HFF-Myc (cell line): ENCODE measurements around the gene DNAJB1.

Source experiments
- DNase-seq: peaks from one replicate; pipeline ENCODE4 v3.0.0-alpha.2; 2011; ENCODE audit warnings: low read depth; ENCODE audit errors: extremely low read depth
- H3K4me3 ChIP-seq: replicated peaks from 2 replicates; pipeline ENCODE4 v1.5.1; 2011; ENCODE audit warnings: low read depth, mild to moderate bottlenecking, control low read depth, low read length
- TF ChIP-seq, protein P1 (sequence below): IDR thresholded peaks from 2 replicates; pipeline ENCODE4 v1.5.1; 2012; ENCODE audit warnings: mild to moderate bottlenecking, low read depth, low read length, control low read depth; ENCODE audit errors: missing control alignments

Gene DNAJB1

DNA sequence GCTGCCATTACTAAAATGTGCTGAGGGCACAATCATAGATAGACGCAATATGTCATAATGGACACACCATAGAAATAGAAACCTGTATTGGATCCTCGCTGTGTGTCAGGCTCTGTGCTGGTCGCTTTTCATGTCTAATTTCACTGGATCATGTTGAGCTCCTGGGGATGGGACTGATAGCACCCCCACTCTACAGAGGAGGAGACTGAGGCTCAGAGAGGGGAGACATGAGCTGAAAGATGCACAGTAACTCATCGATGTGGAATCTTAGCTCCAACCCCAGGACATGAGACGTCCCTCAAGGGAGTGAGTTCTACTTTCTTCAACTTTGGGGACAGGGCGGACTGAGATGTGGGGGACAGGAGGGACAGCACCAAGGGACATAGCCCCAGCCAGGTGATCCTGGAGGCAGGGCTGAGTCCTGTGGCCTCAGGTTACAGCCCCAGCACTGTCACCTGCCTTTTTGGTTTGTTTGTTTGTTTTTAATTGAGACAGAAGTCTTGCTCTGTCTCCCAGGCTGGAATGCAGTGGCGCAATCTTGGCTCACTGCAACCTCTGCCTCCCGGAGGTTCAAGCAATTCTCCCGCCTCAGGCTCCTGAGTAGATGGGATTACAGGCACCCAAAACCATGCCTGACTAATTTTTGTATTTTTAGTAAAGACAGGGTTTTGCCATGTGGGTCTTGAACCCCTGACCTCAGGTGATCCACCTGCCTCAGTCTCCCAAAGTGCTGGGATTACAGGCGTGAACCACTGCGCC lies 15.7 kb downstream of the DNAJB1 start:
- no peak overlapping the region for H3K4me3 ChIP-seq
- DNase-seq: no peak
- TF ChIP-seq, protein P1, sequence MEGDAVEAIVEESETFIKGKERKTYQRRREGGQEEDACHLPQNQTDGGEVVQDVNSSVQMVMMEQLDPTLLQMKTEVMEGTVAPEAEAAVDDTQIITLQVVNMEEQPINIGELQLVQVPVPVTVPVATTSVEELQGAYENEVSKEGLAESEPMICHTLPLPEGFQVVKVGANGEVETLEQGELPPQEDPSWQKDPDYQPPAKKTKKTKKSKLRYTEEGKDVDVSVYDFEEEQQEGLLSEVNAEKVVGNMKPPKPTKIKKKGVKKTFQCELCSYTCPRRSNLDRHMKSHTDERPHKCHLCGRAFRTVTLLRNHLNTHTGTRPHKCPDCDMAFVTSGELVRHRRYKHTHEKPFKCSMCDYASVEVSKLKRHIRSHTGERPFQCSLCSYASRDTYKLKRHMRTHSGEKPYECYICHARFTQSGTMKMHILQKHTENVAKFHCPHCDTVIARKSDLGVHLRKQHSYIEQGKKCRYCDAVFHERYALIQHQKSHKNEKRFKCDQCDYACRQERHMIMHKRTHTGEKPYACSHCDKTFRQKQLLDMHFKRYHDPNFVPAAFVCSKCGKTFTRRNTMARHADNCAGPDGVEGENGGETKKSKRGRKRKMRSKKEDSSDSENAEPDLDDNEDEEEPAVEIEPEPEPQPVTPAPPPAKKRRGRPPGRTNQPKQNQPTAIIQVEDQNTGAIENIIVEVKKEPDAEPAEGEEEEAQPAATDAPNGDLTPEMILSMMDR: no peak

DNA sequence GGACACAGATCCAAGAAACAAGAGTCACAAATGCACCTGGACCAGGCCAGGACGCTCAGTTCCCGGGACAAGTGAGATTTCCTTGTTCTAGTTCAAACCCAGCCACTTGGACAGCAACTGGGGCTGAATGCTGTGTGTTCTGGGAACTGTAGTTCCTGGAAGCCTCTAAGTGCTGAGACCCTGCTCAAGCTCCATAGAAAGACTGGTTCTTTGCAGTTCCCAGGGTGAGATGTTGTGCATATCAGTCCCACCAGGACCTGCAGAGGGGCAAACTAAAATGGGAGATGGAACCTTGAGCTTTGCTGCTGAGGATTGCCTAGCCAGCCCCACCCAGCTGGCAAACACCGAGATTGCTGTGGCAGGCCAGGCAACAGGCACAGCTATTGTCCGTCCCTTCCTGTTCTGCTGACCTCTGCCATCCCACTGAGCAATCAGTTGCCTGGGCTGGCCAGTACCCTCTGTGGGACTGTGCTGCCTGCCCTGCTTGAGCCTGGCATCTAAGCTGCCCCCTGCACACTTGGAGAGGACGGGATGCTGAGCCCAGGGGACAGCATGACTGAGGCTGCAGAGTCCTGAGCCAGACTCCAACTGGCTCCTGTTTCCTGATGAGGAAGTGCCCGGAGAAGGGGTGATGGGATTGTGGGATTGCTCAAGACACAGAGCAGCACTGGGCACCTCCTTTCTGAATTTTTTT lies 20.8 kb downstream of the DNAJB1 start:
- H3K4me3 ChIP-seq: no peak overlapping the region
- TF ChIP-seq, protein P1: no peak
- no peak for DNase-seq

DNA sequence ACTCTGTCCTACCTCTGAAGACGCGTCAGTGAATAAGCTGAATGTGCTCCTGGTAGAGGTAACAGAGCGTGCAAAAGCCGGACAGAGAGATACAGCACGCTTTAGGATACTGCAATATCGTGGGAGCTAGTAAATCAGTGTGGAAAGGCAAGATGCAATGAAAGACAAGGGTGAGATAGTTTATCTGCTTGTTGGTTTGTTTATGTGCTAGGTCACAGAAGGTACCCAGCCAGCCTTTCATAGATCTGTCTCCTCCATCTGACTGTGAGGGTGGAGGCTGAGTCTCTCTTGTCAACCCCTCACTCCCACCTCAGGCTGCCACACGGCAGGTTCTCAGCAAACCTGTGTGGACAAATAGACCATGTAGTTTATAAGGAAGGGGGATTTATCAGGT lies 21.4 kb downstream of the DNAJB1 start:
- peak overlapping the region; percentile 38 for H3K4me3 ChIP-seq
- DNase-seq: no peak
- TF ChIP-seq, protein P1: no peak

DNA sequence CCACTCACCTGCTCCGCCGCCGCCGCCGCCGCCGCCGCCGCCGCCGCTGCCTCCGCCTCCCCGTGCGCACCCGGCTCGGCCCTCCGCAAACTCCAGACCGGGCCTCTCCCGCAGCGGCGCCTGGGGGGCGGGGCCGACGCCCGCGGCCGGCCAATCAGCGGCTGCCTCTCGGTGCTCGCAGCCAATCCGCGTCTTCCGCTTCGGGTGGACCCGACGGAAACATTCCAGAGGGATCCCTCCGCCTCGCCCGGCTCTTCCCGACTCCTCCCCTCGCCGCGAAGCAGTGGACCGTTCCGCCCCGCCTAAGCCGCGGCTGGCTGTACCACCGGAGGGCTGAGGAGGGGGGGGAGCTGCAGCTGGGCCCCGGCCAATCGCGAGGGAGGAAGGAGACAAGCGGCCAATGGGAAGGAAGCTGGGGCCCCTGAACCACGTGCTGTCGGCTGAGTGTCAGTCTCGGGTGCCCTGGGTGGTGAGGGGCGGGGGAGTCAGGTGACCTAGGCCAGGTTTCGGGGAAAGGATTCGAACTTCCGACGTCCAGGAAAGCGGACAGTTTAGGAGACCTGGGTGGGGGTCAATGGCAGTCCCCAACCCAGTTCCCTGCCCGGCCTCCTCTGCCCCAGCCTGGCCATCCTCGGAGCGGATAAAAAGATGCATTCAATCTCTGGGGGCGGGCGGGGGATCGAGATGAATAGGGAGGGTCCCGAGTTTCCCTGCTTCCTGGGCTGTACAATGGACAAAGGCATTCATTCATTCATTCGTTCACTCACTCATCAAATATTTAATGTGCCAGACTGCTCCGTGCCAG lies 22.0 kb downstream of the DNAJB1 start, which contains the start of gene GIPC1:
Gene GIPC1 (minus strand): TSS at position 99 of the 805 bp plus-strand sequence. CDS start 13,151 bp downstream, outside the sequence.
- TF ChIP-seq, protein P1: no peak
- H3K4me3 ChIP-seq: peak within 1 kb of the TSS; percentile 80
- DNase-seq: peak; percentile 96

DNA sequence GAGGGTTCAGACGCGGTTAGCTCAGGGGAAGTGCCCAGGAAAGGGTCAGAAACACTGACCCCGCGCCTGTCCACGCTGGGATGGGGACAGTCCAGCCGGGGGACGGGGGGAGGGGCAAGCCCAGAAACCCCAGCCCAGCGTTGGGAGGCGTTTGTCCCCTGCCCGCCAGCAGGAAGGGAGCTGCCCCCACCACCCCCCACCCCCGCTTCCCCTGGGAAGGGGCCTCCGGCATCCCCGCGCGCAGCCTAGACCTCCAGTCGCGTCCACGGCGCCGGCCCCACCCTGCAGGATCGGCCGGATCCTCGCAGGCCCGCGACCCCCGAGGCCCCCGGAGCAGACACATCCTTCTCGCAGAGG lies 22.5 kb downstream of the DNAJB1 start:
- no peak for DNase-seq
- peak overlapping the region; percentile 80 for H3K4me3 ChIP-seq
- TF ChIP-seq, protein P1: no peak

DNA sequence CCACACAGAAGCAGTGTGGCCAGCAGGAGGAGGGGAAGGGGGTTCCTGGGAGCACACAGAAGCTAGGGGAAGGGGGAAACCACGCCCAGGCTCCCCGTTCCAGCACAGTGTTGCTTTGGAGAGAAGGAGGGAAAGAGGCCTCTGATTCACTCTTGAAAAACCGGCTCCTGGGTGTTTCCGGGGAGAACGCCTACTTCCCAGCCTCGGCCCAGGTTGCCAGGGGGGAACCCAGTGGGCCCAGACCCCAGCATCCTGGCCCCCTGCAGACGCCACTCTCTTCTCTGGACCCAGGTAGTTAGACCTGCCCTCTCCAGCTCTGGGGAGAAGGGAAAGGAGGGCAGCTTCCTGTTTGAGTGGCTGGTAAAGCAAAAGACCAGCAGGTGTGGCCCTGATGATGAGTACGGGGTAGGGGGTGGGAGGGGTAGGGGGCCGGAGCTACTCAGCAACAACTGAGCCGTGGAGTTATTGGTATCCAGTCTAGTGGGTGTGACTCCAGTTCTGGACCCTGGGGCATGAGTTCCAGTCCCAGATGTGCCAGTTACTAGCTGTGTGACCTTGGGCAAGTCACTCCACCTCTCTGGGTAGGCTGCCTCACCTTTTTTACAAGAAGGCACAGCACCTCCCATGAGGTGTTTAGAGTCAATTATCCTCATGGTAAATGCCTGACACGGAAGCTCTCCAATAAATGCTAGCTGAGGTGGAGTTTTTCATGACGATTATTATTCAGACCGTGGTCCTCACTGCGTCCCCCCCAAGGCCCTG lies 23.1 kb downstream of the DNAJB1 start:
- peak overlapping the region; percentile 80 for H3K4me3 ChIP-seq
- TF ChIP-seq, protein P1: no peak
- no peak for DNase-seq
